PC-9 (cell line): ENCODE measurements around the gene HBP1.
"Not testable (repeated sequence)": the region's sequence is repeated elsewhere in the genome, so short reads cannot be mapped to it uniquely, and the experiment has no call there.

Experiments
- CTCF ChIP-seq: fragments of 200-600 bp; sonication (generic); conservative IDR thresholded peaks from 2 replicates; pipeline ENCODE4 v1.6.1; 2017; ENCODE audit warnings: mixed run types, antibody characterized with exemption, mild to moderate bottlenecking, moderate library complexity
- EZH2 ChIP-seq: fragments of 200-600 bp; sonication (generic); IDR thresholded peaks from 2 replicates; pipeline ENCODE4 v1.8.0; 2017; ENCODE audit warnings: antibody characterized with exemption, low read depth

GRCh38 chr7:107246836-107247235 is 78.0 kb downstream of the HBP1 start:
- not testable (repeated sequence) for TF ChIP-seq CTCF, EZH2
